GM23338 (cell line): ENCODE data around the gene TSSC4. TPM values are rescaled to one million over a fixed set of nuclear protein-coding genes. Genes with fewer than 3 reads are reported as not detected.

ENCODE experiments used
- ATAC-seq: fragments of 200-7000 bp; cut with Tn5 transposase; 3 replicates; pipeline ENCODE4 v1.9.1; 2020
- DNase-seq: peaks from one replicate; pipeline ENCODE4 v3.0.0-alpha.2; 2015; ENCODE audit warnings: low spot score
- H2AFZ ChIP-seq: fragments of 200-600 bp; sonication (generic); 2 replicates; pipeline ENCODE4 v1.8.0; 2016; ENCODE audit warnings: antibody characterized with exemption, mild to moderate bottlenecking, moderate library complexity
- H3F3A ChIP-seq: fragments of 200-600 bp; sonication (generic); replicated peaks from 2 replicates; pipeline ENCODE4 v1.8.0; 2017; ENCODE audit warnings: antibody characterized with exemption, mixed run types, low read depth
- H3K27ac ChIP-seq: fragments of 200-600 bp; sonication (generic); 2 replicates; pipeline ENCODE4 v1.6.1; 2016; ENCODE audit warnings: low read depth
- H3K27me3 ChIP-seq: fragments of 200-600 bp; sonication (generic); 2 replicates; pipeline ENCODE4 v1.8.0; 2016; ENCODE audit warnings: mild to moderate bottlenecking, mixed run types, moderate library complexity; ENCODE audit not compliant: insufficient read depth
- H3K36me3 ChIP-seq: fragments of 200-600 bp; sonication (generic); 2 replicates; pipeline ENCODE4 v1.8.0; 2016; ENCODE audit warnings: mild to moderate bottlenecking; ENCODE audit not compliant: insufficient read depth
- H3K4me1 ChIP-seq: fragments of 200-600 bp; sonication (generic); 2 replicates; pipeline ENCODE4 v1.8.0; 2016; ENCODE audit warnings: mild to moderate bottlenecking, moderate library complexity; ENCODE audit not compliant: insufficient read depth
- H3K4me2 ChIP-seq: fragments of 200-600 bp; sonication (generic); 2 replicates; pipeline ENCODE4 v1.7.1; 2017; ENCODE audit warnings: mixed run types
- H3K4me3 ChIP-seq: fragments of 200-600 bp; sonication (generic); 2 replicates; pipeline ENCODE4 v1.6.1; 2016; ENCODE audit warnings: mixed run types
- H3K79me2 ChIP-seq: fragments of 200-600 bp; sonication (generic); replicated peaks from 2 replicates; pipeline ENCODE4 v1.8.0; 2017; ENCODE audit warnings: mild to moderate bottlenecking; ENCODE audit not compliant: insufficient read depth
- H3K9me2 ChIP-seq: fragments of 200-600 bp; sonication (generic); 2 replicates; pipeline ENCODE4 v1.8.0; 2017; ENCODE audit not compliant: insufficient read depth
- H4K20me1 ChIP-seq: fragments of 200-600 bp; sonication (generic); replicated peaks from 2 replicates; pipeline ENCODE4 v1.8.0; 2017; ENCODE audit warnings: mild to moderate bottlenecking; ENCODE audit not compliant: insufficient read depth
- H3K27ac Mint-ChIP-seq: 2 replicates; pipeline ENCODE4 v1.8.0; 2020; ENCODE audit warnings: inconsistent platforms, mild to moderate bottlenecking, moderate library complexity, mixed read lengths
- H3K27me3 Mint-ChIP-seq: 3 replicates; pipeline ENCODE4 v1.8.0; 2022; ENCODE audit warnings: low read depth, mild to moderate bottlenecking, moderate library complexity, mixed read lengths, inconsistent platforms; ENCODE audit not compliant: insufficient read depth, poor library complexity
- H3K36me3 Mint-ChIP-seq: 3 replicates; pipeline ENCODE4 v1.8.0; 2021; ENCODE audit warnings: low read depth, mild to moderate bottlenecking, inconsistent platforms, moderate library complexity, mixed read lengths
- H3K4me1 Mint-ChIP-seq: 3 replicates; pipeline ENCODE4 v1.8.0; 2020; ENCODE audit warnings: mild to moderate bottlenecking, inconsistent platforms, mixed read lengths
- H3K4me3 Mint-ChIP-seq: 3 replicates; pipeline ENCODE4 v1.8.0; 2021; ENCODE audit warnings: moderate library complexity, mild to moderate bottlenecking, inconsistent platforms, mixed read lengths
- H3K9me3 Mint-ChIP-seq: 3 replicates; pipeline ENCODE4 v1.8.0; 2020; ENCODE audit warnings: moderate library complexity, mild to moderate bottlenecking, inconsistent platforms, mixed read lengths
- CTCF ChIP-seq, 2 experiments: fragments of 200-600 bp in 1 of 2; sonication (generic) in 1 of 2; conservative IDR thresholded peaks; 2 replicates each; pipeline versions ENCODE4 v1.5.1 to v1.6.1; 2016 to 2017; ENCODE audit warnings: antibody characterized with exemption in 2 of 2, low read depth in 2 of 2, mild to moderate bottlenecking in 2 of 2, moderate library complexity in 1 of 2
- ETS1 ChIP-seq: IDR thresholded peaks from 2 replicates; pipeline ENCODE4 v1.6.1; 2016; ENCODE audit warnings: antibody characterized with exemption
- EZH2phosphoT487 ChIP-seq: fragments of 200-600 bp; sonication (generic); IDR thresholded peaks from one replicate; pipeline ENCODE4 v1.8.1; 2018; ENCODE audit warnings: antibody characterized with exemption; ENCODE audit not compliant: unreplicated experiment
- JUNB ChIP-seq: IDR thresholded peaks from one replicate; pipeline ENCODE4 v1.6.1; 2016; ENCODE audit warnings: antibody characterized with exemption; ENCODE audit not compliant: unreplicated experiment
- NANOG ChIP-seq: IDR thresholded peaks from 2 replicates; pipeline ENCODE4 v1.6.1; 2016; ENCODE audit warnings: antibody characterized with exemption, borderline replicate concordance
- POLR2AphosphoS5 ChIP-seq: IDR thresholded peaks from 2 replicates; pipeline ENCODE4 v1.6.1; 2016; ENCODE audit warnings: antibody characterized with exemption, low read depth
- STAT1 ChIP-seq: IDR thresholded peaks from one replicate; pipeline ENCODE4 v1.6.1; 2016; ENCODE audit warnings: antibody characterized with exemption; ENCODE audit not compliant: unreplicated experiment
- ZNF114 ChIP-seq: fragments of 250-450 bp; sonication (Bioruptor Pico); IDR thresholded peaks from 2 replicates; pipeline ENCODE4 v1.5.0; 2020; ENCODE audit warnings: mild to moderate bottlenecking, moderate library complexity
- ZNF331 ChIP-seq: fragments of 250-450 bp; sonication (Bioruptor Pico); IDR thresholded peaks from 2 replicates; pipeline ENCODE4 v1.5.0; 2020; ENCODE audit warnings: low read depth, mild to moderate bottlenecking, moderate library complexity
- ZNF462 ChIP-seq: fragments of 250-450 bp; sonication (Bioruptor Pico); IDR thresholded peaks from 2 replicates; pipeline ENCODE4 v1.5.0; 2020; ENCODE audit warnings: mild to moderate bottlenecking, moderate library complexity
- polyA plus RNA-seq: library from polyadenylated mRNA; unstranded; fragments of >200 nt; fragmentation: Nextera tagmentation; extraction: Ambion mirVana; gene quantifications from 2 replicates; pipeline ENCODE4 v1.2.1, GENCODE V29; 2016
- total RNA-seq: library from RNA; depleted of rRNA; stranded (reverse); fragments of >200 nt; shearing (Covaris generic); gene quantifications from 2 replicates; pipeline ENCODE4 v1.2.3, GENCODE V29; 2014

Gene TSSC4
- total and polyA plus RNA-seq, 2 experiments from 2014 or later = 27.5 to 44.3 TPM

DNA sequence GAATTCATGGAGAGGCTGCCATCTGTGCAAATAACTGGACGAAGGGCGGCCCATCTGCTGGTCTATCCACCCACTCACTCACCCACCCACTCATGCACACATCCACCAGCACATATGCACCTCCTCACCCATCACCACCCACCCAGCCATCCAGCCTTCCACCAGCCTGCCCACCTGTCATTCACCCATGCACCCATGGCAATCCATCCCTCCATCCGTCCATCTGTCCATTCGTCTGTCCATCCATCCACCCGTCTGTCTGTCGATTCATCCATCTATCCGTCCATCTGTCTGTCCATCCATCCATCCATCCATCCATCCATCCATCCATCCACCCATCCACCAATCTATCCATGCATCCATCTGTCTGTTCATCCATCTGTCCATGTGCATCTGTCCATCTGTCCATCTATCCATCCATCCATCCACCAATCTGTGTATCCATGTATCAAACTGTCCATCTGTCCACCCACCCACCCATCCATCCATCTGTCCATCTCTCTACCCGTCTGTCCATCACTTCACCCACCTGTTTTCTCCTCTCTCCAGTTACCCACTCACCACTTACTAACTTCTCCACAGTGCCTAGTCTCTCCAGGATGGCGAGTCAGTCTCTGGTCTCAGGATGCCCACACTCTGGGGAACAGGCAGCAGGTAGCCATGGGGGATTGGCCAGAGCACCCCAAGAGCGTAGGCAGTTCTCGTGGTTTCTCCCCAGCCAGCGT is 34.9 kb downstream of the TSSC4 start:
- DNase-seq (no peak), ATAC-seq (no peak)
- Histone ChIP-seq H3K27me3 (peaks cover 3% of the 10 kb centered on the region; the same call in 1 of the 2 replicates), H3K9me2 (no peaks in the 10 kb centered on the region), H3K36me3 (no peaks in the 10 kb centered on the region), H3K27ac (no peak overlapping the region), H3K4me3 (no peak overlapping the region), H3K79me2 (no peaks in the 10 kb centered on the region), H3K4me1 (no peaks in the 10 kb centered on the region), H3F3A (no peaks in the 10 kb centered on the region), H4K20me1 (no peaks in the 10 kb centered on the region), H3K4me2 (no peak overlapping the region), H2AFZ (no peak overlapping the region)
- no peak for TF ChIP-seq CTCF (conservative IDR thresholded peaks at IDR 0.05; ENCODE audit: low read depth in 2 of 2)
- no peak for TF ChIP-seq STAT1
- no peak for TF ChIP-seq ZNF462
- no peak for TF ChIP-seq ETS1
- no peak for TF ChIP-seq POLR2AphosphoS5
- no peak for TF ChIP-seq ZNF114 (CRISPR knock-in tag)
- no peak for TF ChIP-seq ZNF331 (CRISPR knock-in tag)
- no peak for TF ChIP-seq NANOG
- TF ChIP-seq JUNB = no peak
- TF ChIP-seq EZH2phosphoT487 = no peak
- no peaks in the 10 kb centered on the region for H3K4me1 Mint-ChIP-seq
- H3K9me3 Mint-ChIP-seq = no peaks in the 10 kb centered on the region
- H3K27ac Mint-ChIP-seq = no peak overlapping the region
- H3K27me3 Mint-ChIP-seq = peaks cover 14% of the 10 kb centered on the region
- H3K36me3 Mint-ChIP-seq = no peaks in the 10 kb centered on the region
- no peak overlapping the region for H3K4me3 Mint-ChIP-seq
